ENCODE data around the gene SMAD4. TPM values are rescaled to one million over a fixed set of nuclear protein-coding genes. Genes with fewer than 3 reads are reported as not detected.

Gene SMAD4
- total and polyA plus RNA-seq, 2 of the 8 experiments (the other 6 are each of a cell fraction or from before 2014, with no cell fraction given): 86.5 to 139 TPM

- TF ChIP-seq CHD7 (IDR thresholded peaks at IDR 0.05; ENCODE audit: insufficient replicate concordance, low read length): no peak
- TF ChIP-seq EZH2 (IDR thresholded peaks at IDR 0.05; ENCODE audit: low read depth, low read length, severe bottlenecking): no peak
- no peak for TF ChIP-seq TAF1 (IDR thresholded peaks at IDR 0.05; ENCODE audit: low read depth, low read length)
- TF ChIP-seq RBBP5 (IDR thresholded peaks at IDR 0.05; ENCODE audit: borderline replicate concordance, low read depth, low read length): no peak
- TF ChIP-seq SAP30 (IDR thresholded peaks at IDR 0.05; ENCODE audit: insufficient read depth, insufficient replicate concordance, low read length): no peak
- TF ChIP-seq RFX5 (IDR thresholded peaks at IDR 0.05; ENCODE audit: borderline replicate concordance, low read depth, low read length): no peak
- no peak for TF ChIP-seq PHF8 (conservative IDR thresholded peaks at IDR 0.05; ENCODE audit: low read depth, low read length)
- TF ChIP-seq SP2 (IDR thresholded peaks at IDR 0.05; ENCODE audit: low read length): no peak
- no peak for TF ChIP-seq SIX5 (IDR thresholded peaks at IDR 0.05; ENCODE audit: low read depth, low read length)
- TF ChIP-seq CHD1 (IDR thresholded peaks at IDR 0.05; ENCODE audit: low read depth, low read length): no peak
Observed at GRCh38 chr18:50989711-50990110, 40.3 kb upstream of the SMAD4 start (continued).

Data from H1 (cell line).